Forelimb muscle (tissue), 1 donor: Measurements from ENCODE around the gene TASOR2. TPM values are rescaled to one million over a fixed set of nuclear protein-coding genes. Genes with fewer than 3 reads are reported as not detected.

Source experiments
- DNase-seq: peaks from one replicate; pipeline ENCODE4 v3.0.0-alpha.2; 2013; ENCODE audit warnings: low read depth
- polyA plus RNA-seq: library from polyadenylated mRNA; unstranded; fragments of 120-200 nt; gene quantifications from one replicate; pipeline ENCODE4 v1.2.1, GENCODE V29; 2013; ENCODE audit not compliant: insufficient read length

Gene TASOR2
- polyA plus RNA-seq, 1 donor: 30.0 TPM

DNA sequence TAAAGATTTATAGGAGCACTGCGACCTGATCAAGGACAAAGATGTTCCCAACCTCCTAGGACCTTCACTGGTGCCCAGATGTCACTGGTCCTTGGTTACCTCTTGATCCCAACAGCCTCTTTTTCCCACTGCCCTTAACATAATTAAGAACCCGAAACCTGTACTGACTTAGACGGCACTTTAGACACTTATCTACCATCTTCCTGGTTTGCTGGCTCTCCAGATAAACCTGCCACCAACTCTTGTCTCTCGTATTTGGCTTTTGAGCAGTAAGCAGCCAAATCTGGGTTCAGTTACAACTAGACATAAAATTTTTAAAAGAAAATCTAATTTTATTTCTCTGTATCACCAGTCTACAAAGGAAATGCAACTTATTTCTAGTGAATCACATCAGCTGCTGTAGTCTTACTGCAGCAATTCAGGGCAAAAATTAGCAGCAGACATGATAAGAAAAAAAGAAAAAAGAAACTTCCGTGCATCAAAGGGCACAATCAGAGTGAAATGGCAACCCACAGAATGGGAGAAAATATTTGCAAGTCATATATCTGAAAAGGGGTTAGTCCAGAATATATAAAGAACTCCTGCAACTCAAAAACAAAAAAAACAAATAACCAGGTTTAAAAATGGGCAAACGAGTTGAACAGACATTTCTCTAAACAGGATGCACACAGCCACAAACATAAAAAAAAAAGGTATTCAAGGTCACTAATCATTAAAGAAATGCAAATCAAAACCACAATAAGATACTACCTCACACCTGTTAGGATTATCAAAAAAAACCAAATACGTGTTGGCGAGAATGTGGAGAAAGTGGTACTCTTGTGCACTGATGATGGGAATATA, 27.7 kb upstream of the TASOR2 start:
- no peak for DNase-seq

DNA sequence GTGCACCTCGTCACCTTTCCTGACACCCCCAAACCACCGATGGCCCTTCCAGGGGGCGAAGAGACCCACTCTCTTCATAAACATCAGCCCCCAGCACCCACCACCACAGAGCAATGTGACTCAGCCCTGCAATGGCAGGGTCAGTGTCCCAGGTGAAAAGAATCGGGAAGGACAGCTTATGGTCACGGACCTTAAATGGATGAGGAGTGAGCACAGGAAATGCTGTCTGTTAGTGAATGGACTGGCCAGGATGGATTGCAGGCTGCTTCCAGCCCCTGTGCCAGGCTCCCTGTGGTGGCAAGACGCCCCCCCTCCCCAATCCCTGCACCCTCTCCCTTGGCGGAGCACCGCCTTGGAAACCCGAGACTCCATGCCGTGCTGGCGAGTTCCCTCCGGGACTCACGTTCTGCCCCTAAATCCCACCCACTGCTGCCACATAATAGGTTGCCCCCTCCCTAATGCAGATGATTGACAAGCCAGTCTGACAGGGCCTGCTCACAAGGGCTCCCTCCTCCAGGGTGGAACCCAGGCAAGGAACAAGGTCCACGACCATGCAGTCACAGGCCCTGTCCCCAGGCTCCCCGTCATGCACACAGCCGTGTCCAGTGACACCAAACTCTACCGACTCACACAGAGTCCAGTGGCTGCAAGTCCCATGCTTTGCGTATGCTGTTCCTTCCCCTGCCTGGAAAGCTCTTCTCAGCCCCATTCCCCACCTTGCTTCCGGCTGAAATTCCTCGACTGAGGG, 25.6 kb upstream of the TASOR2 start:
- DNase-seq: no peak

DNA sequence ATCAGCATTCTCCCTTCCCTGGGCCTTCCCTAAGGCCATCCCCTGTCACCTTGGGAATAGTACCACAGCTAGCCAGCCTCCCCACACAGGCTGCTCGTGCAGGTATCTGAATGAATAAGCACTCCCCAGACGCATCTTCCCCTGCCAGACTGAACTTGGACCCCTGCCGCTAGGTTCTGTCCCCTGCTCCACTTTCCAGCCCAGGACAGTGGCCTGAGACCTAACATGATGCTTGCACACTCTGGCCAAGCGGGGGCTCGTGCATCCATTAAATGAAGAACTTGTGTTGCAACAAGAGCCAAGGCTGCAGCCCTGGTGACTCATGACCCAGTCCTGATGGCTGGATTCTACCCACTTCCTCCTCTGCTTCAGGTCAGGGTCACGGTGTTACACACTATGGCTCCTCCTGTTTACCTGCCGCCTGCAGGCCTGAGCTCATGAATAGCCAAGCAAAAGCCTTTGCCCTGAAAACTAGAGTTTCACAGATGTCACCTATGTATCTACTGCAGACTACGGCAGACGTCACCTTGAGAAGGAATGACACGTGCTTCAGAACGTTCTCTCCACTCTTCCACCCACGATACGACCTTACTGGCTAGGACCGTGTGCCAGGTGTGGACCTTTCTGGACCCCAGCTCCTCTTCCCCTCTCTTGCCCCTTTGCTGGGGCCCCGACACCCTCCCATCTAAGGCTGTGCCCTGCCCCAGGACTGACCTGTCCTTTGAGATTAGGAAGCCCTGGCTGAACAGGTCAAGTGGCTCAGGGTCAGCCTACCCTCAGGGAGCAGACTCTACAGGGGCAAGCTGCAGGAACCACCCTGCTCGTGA, 24.7 kb upstream of the TASOR2 start:
- no peak for DNase-seq

DNA sequence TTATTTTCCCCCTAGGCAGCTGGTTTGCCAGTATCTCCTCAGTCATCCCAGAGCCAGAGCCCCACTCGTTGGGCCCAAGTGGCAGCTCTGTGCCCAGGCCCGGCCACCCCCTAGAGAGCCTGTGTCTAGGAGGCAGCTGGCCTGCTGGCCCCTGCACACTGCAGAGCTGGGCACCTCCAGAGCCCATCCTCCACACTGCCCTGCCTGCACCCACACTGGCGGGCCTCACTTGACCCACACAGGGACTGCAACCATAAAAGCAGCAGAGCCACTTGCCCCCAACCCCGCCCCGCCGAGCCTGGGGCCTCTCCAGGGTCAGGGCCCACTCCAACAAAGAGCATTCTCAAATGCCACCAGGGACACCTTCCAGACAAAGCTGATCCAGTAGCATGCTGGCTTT, 23.6 kb upstream of the TASOR2 start:
- DNase-seq: no peak

DNA sequence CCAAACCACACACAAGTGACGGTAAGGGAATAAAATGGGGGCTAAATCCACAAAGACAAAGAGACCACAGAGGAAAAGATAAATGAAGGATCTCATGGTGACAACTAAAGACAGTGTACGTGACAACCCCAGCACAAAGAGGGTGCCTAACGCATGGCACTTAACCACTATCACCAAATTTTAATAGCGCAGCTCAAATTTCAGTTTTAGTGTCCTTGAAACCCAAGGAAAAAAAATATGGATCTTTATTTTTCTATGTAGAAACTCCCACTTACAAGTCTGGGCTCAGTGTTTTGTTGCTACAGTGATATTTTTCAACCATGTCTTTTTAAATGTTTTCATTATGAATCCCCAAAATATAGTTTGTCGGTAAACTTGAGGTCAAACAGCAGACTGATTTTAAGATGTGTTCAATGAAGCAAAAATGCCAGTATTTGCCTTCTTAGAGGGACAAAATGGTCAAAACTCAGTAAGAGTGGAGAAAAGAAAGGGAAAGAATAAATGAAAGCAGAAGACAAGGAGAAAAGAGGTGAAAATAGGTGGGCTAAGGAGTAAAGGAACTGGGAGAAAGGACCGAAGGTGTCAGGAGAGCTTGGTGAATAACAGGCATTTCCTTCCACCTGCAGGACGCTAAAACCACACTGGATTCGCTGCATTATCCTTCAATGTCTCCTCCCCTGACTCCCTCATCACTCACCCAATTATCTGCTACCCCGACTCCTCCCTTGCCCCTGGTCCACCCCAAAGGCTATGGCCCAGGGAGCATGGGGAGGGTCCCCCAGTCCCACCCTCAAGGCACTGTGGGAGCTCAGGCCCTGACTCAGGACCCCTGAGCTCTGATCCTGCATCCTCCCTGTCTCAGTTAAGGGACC, 21.7 kb upstream of the TASOR2 start:
- DNase-seq: no peak

DNA sequence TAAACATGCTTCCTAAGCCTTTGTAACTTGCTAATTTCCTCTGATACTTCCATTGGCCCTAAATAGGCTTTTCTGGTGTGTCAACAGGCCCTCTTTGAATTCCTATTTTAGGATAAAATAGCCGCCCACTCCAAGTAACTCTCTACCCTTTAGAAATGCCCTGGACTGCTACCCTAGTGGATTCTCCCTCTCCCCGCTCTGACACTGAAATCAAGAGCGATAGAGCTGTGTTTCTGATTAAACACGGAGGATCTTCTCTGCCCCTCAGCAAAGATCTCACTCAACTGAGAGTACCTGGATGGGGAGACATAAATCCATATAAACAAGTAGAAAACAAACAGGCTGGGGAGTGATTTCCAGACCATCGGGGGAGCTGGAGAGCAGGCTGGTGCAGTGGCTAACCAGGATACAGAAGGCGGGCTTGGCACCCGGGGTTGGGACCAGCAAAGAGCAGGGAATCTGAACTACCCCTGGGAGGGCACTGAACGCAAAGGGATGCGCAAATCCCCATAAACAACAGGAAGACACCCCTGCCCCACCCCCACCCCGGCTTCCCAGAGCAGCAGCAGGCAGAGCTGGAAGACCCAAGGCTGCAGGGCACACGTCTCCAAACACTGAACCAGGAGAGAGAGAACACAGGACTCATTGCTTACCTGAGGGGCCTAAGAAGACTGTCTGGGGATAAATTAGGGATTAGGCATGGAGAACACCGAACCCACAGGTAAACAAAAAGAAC, 20.8 kb upstream of the TASOR2 start:
- no peak for DNase-seq

DNA sequence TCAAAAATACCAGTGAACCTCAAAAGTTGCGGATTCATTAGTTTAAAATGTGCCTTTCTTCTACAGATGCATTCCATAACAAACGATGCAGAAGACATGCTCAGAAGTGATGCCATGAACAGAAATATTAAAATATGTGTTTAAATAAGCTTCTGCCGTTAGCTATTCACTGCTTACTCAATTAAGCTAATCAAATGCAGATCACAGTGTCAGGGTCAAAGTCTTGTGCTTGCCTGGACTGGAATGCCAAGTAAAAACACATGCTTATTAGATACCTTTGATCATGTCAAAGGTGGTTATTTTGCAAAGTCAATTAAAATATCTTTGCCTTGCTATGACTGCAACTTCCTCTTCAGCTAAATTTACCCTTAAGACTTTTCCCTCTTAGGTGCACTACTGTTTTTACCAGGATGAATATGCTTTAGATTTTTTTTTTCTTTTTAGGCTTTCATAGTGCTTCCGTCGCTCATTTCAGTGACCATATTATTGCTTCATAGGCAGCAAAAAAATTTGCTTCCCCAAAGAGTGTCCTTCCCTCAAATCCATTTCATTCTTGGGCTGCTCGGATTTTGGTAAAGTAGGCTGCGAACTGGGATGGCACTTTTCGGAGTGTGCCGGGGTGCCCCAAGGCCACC, 19.1 kb upstream of the TASOR2 start:
- DNase-seq: no peak

DNA sequence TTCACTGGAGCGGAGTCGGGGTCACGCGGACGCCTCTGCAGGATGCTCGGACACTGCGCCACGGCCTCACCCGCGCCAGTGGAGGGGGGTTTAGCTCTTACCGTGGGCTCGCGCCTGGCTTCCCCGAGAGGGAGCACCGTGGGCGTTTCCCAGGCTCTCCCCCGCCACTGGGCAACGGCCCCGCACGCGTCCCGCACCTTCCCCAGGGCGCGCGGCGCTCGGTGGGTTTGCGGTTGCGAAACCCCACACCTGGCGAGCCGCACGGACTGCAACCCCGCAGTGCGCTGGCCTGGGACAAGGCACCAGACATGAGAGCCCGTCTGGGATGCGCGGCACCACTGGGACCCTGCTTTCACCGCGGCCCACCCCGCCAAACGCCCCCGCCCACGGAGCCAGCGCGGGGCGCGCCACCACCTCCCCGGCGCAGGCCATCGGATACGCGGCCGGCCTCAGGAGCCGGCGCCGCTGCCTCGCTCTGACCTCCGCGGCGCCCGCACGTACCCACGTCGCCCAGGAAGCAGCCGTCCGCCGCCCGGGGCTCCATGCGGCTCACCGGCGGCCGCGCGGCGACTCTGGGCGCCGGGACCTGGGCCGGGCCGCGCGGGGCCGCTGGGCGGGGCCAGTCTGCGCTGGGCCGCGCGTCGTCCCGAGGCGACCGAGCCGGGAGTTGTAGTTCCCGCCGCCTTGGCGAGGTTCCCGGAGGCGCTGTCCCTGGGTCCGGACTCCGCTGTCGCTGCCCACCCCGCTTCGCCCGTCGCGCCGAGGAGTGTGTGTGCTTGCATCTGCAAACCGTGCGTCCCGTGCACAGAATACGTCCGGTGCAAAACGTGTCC, 18.4 kb upstream of the TASOR2 start, which contains the start of gene ASB13:
ASB13 (minus strand) TSS at position 588 of the 833 bp plus-strand sequence; CDS start at position 544, 44 bp downstream.
- DNase-seq: no peak

DNA sequence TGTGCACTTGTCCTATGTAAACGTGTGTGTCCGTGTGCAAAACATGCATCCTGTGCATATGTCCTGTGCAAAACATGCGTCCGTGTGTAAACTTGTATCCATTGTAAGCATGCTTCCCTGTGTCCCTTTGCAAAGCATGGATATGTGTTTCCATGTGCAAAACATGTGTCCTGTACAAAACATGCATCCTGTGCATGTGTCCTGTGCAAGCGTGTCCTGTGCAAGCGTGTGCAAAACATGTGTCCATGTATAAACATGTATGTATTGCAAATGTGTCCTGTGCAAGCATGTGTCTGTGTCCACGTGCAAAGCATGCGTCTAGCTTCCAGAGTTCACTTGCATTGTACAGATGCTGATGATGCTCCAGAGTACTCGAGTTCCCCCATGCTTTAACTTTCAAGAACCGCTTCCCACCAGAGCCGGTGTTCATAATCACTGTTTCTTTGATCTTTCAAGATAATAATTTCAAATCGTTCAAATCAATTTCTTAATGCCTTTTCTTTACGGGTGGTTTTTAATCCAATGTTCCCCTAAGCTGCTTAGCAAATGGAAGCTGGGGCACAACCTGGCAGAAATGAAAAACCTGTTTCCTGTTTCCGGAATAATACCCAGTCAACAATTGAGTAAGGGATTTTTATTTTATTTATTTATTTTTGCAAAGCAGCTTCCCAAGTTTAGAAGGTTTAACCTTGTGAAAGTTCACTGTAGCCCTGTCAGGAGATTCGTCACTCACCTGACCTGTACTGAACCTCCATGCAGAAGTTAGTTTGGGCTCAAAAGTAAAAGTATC, 17.6 kb upstream of the TASOR2 start:
- DNase-seq: no peak

DNA sequence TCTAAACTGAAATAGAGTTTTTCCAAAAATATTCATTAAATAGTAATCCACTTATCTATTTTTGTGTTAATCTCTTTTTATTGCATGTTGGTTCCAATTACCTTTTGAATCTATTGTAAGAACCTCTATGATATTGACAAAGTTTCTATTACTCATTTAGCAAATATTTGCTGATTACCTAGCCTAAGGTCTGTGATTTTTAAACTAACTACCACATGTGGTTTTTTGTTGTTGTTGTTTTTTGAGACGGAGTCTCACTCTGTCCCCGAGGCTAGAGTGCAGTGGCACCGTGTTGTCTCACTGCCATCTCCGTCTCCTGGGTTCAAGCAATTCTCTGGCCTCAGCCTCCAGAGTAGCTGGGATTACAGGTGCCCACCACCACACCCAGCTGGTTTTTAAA, 16.2 kb upstream of the TASOR2 start:
- DNase-seq: no peak

DNA sequence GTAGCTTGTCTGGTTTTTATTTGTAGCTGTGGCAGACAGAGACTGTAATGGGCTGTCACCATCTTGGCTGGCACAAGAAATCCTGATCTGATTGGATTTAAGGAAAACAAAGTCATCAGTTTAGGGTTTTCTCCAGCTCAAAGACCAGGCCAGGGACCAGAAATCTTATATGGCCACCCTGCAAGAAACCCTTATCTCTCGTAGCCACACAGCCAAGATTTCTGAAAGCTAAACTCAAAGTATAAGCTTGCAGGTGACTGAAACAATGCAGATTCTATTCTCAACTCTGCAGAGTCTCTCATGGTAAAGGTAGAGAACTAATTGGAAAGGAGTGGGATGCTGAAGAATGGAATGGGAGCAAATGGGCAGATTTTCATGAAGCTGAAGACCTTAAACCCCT, 15.0 kb upstream of the TASOR2 start:
- DNase-seq: no peak

DNA sequence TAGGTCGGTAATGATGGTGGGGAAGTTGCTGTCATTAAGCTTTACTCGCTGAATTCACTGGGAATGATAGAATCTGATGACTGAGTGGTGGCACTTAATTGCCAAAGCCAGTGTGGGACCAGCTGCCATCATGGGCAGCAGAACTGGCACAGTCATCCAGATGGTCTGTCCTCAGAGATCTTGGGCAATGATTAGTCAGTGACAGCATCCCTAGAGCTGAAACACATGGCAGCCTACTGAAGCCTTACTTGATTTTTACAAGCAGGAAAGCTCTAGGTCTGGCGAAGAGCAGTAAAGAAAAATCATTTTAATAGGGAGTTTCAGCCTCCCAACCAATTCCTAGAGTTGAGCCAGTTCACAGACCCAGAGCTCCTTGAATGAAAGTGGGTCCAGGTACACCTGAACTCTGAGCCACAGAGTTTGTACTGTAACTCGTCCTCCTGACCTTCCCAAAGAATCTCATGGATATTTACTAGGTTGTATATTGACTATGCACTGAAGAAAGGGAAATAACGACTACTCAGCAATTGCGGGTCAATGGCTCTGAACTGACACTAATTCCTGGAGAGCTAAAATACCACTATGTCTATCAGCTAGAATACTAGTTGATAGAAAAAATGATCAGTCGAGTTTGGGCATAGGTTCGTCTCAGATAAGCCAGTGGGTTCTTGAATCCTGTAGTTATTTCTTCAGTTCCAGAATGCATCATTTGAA, 13.8 kb upstream of the TASOR2 start:
- no peak for DNase-seq

DNA sequence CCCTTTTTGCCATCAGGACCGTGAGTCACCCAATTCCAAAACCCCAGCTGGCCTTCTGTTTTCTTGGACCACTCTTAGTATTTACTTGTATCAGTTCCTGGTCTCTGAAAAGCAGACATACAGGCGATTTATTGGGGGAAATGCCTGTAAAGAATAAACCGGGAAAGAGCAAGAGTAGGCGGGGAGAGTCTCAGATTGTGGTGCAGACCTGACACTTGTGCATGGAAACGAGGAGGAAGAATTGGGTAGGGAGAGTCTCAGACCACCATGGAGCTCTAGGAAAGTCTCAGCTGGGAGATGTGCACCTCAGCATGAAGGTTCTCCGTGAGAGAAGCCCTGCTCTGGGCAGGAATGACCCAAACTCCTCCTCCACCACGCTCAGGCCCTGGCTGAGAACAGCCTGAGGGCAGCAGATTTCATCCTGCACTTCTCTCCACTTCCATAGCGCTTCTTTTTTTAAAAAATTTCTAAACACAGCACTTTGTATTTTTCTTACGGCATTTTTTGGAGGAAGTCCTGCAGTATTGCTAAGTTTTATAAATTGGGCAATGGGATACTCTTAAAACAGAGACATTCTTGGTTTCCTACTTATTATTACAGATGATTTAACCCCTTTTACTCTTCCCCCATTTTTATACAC, 6.1 kb upstream of the TASOR2 start:
- DNase-seq: no peak

DNA sequence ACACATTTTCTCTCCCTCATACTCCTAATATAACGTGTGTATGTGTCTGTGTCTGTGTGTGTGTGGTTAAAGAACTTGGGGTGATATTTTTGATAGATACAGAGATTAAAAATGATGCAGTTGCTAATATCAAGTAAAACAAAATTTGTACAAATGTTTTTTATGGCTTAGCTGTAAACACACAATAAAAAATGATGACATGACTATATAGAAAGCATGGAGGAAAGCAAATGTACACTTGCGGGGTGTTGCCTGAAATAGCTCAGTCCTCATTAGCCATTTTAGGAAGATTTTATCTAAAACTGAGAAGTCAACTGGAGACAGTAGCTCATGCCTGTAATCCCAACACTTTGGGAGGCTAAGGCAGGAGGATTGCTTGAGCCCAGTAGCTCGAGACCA, 5.6 kb upstream of the TASOR2 start:
- no peak for DNase-seq

DNA sequence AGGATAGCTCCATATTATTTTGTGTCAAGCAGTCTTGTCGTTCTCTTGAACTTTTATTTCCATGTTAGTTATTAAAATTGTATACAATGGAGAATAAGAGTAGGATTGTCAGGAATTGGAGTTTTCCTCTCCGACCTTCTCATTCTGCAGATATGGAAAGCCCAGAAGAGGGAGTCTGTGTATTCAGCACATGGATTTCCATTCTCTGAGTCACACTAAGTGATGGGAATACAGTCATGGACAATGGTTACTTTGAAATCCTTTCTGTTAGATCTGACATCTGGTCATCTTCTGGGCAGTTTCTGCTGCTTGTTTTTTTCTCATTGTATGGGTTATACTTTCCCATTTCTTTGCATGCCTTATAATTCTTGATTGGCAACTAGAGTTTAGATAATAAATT, 5.0 kb upstream of the TASOR2 start:
- DNase-seq: no peak

DNA sequence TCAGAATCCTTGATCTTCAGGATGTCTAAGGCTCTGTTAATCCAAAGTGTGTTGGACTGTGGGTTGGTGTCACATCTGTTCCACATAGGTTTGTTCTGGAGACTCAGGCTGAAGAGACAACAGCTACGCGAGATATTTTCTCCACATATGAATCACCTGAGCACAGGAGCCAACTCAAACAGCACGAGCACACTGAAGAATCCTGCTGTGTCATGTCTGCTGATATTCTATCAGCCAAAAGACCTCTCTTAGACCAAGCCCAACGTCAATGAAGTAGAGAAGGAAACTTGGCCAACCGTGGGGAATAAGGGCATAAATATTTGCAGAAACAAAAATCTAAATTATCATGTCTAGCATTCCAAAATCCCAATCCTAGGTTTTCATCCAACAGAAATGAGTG, 2.7 kb upstream of the TASOR2 start:
- DNase-seq: no peak

DNA sequence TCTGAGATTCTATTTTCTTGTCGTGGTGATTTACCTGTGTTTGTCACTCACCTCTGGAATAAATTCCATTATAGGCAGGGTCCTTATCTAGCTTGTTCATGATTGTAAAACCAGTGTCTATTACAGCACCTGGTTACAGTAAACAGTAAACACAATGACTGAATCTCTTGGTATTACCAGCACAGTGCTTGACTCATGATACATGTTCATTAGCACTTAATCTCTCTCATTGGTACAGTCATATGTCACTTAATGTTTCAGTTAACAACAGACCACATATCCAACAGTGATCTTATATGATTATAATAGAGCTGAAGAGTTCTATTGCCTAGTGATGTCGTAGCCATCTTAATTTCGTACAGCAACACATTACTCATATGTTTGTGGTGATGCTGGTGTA, 1.6 kb upstream of the TASOR2 start:
- DNase-seq: no peak
